GM19193 (cell line): Measurements from ENCODE around the gene BUD23.

Source experiments
- POLR2A ChIP-seq: IDR thresholded peaks from 4 replicates; pipeline ENCODE4 v1.6.1; 2011; ENCODE audit not compliant: insufficient read depth, insufficient read length; ENCODE audit errors: extremely low read depth

BUD23 gene

GRCh38 chr7:73663033-73663432 is 20.4 kb upstream of the BUD23 start:
- no peak for TF ChIP-seq POLR2A

GRCh38 chr7:73667344-73668102 is 15.9 kb upstream of the BUD23 start, which contains the start of gene VPS37D:
TSS of gene VPS37D (plus strand) at chr7:73667831. CDS start at chr7:73667959, 128 bp downstream.
- no peak for TF ChIP-seq POLR2A

- no peak for TF ChIP-seq POLR2A
Measured at GRCh38 chr7:73668103-73668885, 15.1 kb upstream of the BUD23 start.

- TF ChIP-seq POLR2A: no peak
Measured at GRCh38 chr7:73668886-73669230, 14.5 kb upstream of the BUD23 start.

- TF ChIP-seq POLR2A: no peak
Measured at GRCh38 chr7:73669288-73669701, 14.1 kb upstream of the BUD23 start.

GRCh38 chr7:73669858-73670385 is 13.5 kb upstream of the BUD23 start:
- no peak for TF ChIP-seq POLR2A

- no peak for TF ChIP-seq POLR2A
Measured at GRCh38 chr7:73671322-73671661, 12.1 kb upstream of the BUD23 start.

- TF ChIP-seq POLR2A: no peak
Measured at GRCh38 chr7:73671857-73672445, 11.4 kb upstream of the BUD23 start.

- TF ChIP-seq POLR2A: no peak
Measured at GRCh38 chr7:73674468-73675124, 8.8 kb upstream of the BUD23 start.

GRCh38 chr7:73678862-73679261 is 4.5 kb upstream of the BUD23 start:
- no peak for TF ChIP-seq POLR2A

- TF ChIP-seq POLR2A: no peak
Measured at GRCh38 chr7:73679709-73680108, 3.7 kb upstream of the BUD23 start.

GRCh38 chr7:73680501-73680900 is 2.9 kb upstream of the BUD23 start:
- no peak for TF ChIP-seq POLR2A

GRCh38 chr7:73681031-73681430 is 2.4 kb upstream of the BUD23 start:
- TF ChIP-seq POLR2A: no peak

- no peak for TF ChIP-seq POLR2A
Measured at GRCh38 chr7:73682745-73683055, 697 bp upstream of the BUD23 start.
